H9 (cell line): ENCODE data around the gene SMIM36. TPM values are rescaled to one million over a fixed set of nuclear protein-coding genes. Genes with fewer than 3 reads are reported as not detected.
"Not testable (repeated sequence)": the region's sequence is repeated elsewhere in the genome, so short reads cannot be mapped to it uniquely, and the experiment has no call there.

Experiments
- DNase-seq: peaks from one replicate; pipeline ENCODE4 v3.0.0-alpha.2; 2017
- H2AFZ ChIP-seq: one replicate; pipeline ENCODE4 v1.6.1; 2013; ENCODE audit warnings: mild to moderate bottlenecking, low read length, control low read depth, moderate library complexity
- H2AK5ac ChIP-seq: 2 replicates; pipeline ENCODE4 v1.6.1; 2013; ENCODE audit warnings: low read length, control low read depth, mixed read lengths; ENCODE audit not compliant: insufficient read length
- H2BK120ac ChIP-seq: one replicate; pipeline ENCODE4 v1.6.1; 2013; ENCODE audit warnings: low read depth, mild to moderate bottlenecking, low read length, control low read depth, inconsistent platforms; ENCODE audit not compliant: poor library complexity, severe bottlenecking
- H2BK12ac ChIP-seq: 2 replicates; pipeline ENCODE4 v1.6.1; 2013; ENCODE audit warnings: low read length, control low read depth, mixed read lengths, low read depth; ENCODE audit not compliant: insufficient read length
- H2BK15ac ChIP-seq: 2 replicates; pipeline ENCODE4 v1.6.1; 2013; ENCODE audit warnings: low read depth, low read length, control low read depth
- H2BK20ac ChIP-seq: one replicate; pipeline ENCODE4 v1.6.1; 2013; ENCODE audit warnings: low read depth, mild to moderate bottlenecking, low read length, control low read depth, inconsistent platforms; ENCODE audit not compliant: poor library complexity, severe bottlenecking
- H2BK5ac ChIP-seq: 2 replicates; pipeline ENCODE4 v1.6.1; 2013; ENCODE audit warnings: low read length, control low read depth, mixed read lengths; ENCODE audit not compliant: insufficient read length
- H3K14ac ChIP-seq: 2 replicates; pipeline ENCODE4 v1.6.1; 2013; ENCODE audit warnings: low read length, control low read depth; ENCODE audit not compliant: insufficient read depth
- H3K18ac ChIP-seq: 2 replicates; pipeline ENCODE4 v1.6.1; 2013; ENCODE audit warnings: low read depth, mild to moderate bottlenecking, mixed read lengths, low read length, control low read depth; ENCODE audit not compliant: insufficient read length
- H3K23ac ChIP-seq: 2 replicates; pipeline ENCODE4 v1.6.1; 2013; ENCODE audit warnings: low read length, control low read depth, mixed read lengths, low read depth; ENCODE audit not compliant: insufficient read length
- H3K23me2 ChIP-seq: 2 replicates; pipeline ENCODE4 v1.6.1; 2013; ENCODE audit warnings: low read depth, mild to moderate bottlenecking, mixed read lengths, low read length, control low read depth; ENCODE audit not compliant: insufficient read length, poor library complexity, severe bottlenecking
- H3K27ac ChIP-seq: 2 replicates; pipeline ENCODE4 v1.5.1; 2013; ENCODE audit warnings: low read length, control low read depth, mixed read lengths, low read depth; ENCODE audit not compliant: insufficient read length
- H3K27me3 ChIP-seq: 2 replicates; pipeline ENCODE4 v1.6.1; 2013; ENCODE audit warnings: low read length, control low read depth, inconsistent platforms; ENCODE audit not compliant: insufficient read depth
- H3K4ac ChIP-seq: 2 replicates; pipeline ENCODE4 v1.6.1; 2013; ENCODE audit warnings: low read depth, mild to moderate bottlenecking, control low read depth, inconsistent platforms, low read length, moderate library complexity
- H3K4me1 ChIP-seq: 2 replicates; pipeline ENCODE4 v1.6.1; 2013; ENCODE audit warnings: low read length, control low read depth, inconsistent platforms; ENCODE audit not compliant: insufficient read depth
- H3K4me2 ChIP-seq: 2 replicates; pipeline ENCODE4 v1.6.1; 2013; ENCODE audit warnings: low read length, control low read depth, mixed read lengths; ENCODE audit not compliant: insufficient read length, insufficient read depth
- H3K56ac ChIP-seq: 2 replicates; pipeline ENCODE4 v1.6.1; 2013; ENCODE audit warnings: low read depth, mild to moderate bottlenecking, mixed read lengths, low read length, control low read depth; ENCODE audit not compliant: insufficient read length
- H3K79me1 ChIP-seq: 2 replicates; pipeline ENCODE4 v1.6.1; 2013; ENCODE audit warnings: low read depth, mild to moderate bottlenecking, moderate library complexity, low read length, control low read depth, inconsistent platforms; ENCODE audit not compliant: insufficient read depth, poor library complexity, severe bottlenecking
- H3K79me2 ChIP-seq: 2 replicates; pipeline ENCODE4 v1.6.1; 2013; ENCODE audit warnings: low read length, control low read depth, inconsistent platforms; ENCODE audit not compliant: insufficient read depth
- H3K9ac ChIP-seq: 2 replicates; pipeline ENCODE4 v1.6.1; 2013; ENCODE audit warnings: low read length, control low read depth, mixed read lengths; ENCODE audit not compliant: insufficient read length; ENCODE audit errors: extremely low read depth
- H3K9me3 ChIP-seq: one replicate; pipeline ENCODE4 v1.6.1; 2013; ENCODE audit warnings: low read depth, low read length, inconsistent platforms; ENCODE audit not compliant: control insufficient read depth
- H3T11ph ChIP-seq: one replicate; pipeline ENCODE4 v1.6.1; 2013; ENCODE audit warnings: mild to moderate bottlenecking, low read length, control low read depth, inconsistent platforms
- H4K20me1 ChIP-seq: one replicate; pipeline ENCODE4 v1.6.1; 2013; ENCODE audit not compliant: control insufficient read depth, insufficient read length, insufficient read depth
- H4K5ac ChIP-seq: 2 replicates; pipeline ENCODE4 v1.6.1; 2013; ENCODE audit warnings: low read depth, mild to moderate bottlenecking, mixed read lengths, low read length, control low read depth; ENCODE audit not compliant: insufficient read length
- H4K8ac ChIP-seq: replicated peaks from 2 replicates; pipeline ENCODE4 v1.6.1; 2013; ENCODE audit warnings: low read length, control low read depth, mixed read lengths, low read depth; ENCODE audit not compliant: insufficient read length
- H4K91ac ChIP-seq: 2 replicates; pipeline ENCODE4 v1.6.1; 2013; ENCODE audit warnings: low read depth, mild to moderate bottlenecking, moderate library complexity, mixed read lengths, low read length, control low read depth; ENCODE audit not compliant: insufficient read length
- H3K27ac Mint-ChIP-seq, 3 experiments: 2 replicates in 2 of 3; 3 replicates in 1 of 3; pipeline ENCODE4 v1.8.0; 2020 to 2021; ENCODE audit warnings: mixed read lengths in 3 of 3, mild to moderate bottlenecking in 1 of 3, moderate library complexity in 1 of 3
- H3K27me3 Mint-ChIP-seq: 2 replicates; pipeline ENCODE4 v1.8.0; 2021; ENCODE audit warnings: low read depth, mild to moderate bottlenecking, moderate library complexity, mixed read lengths
- H3K36me3 Mint-ChIP-seq, 3 experiments: 2 replicates in 2 of 3; 3 replicates in 1 of 3; pipeline ENCODE4 v1.8.0; 2020 to 2021; ENCODE audit warnings: low read depth in 3 of 3, mixed read lengths in 3 of 3; ENCODE audit not compliant: insufficient read depth in 1 of 3
- H3K4me1 Mint-ChIP-seq, 2 experiments: 2 replicates each; pipeline ENCODE4 v1.8.0; 2020; ENCODE audit warnings: mixed read lengths in 2 of 2
- H3K4me3 Mint-ChIP-seq, 2 experiments: 2 replicates in 1 of 2; 3 replicates in 1 of 2; pipeline ENCODE4 v1.8.0; 2020 to 2021; ENCODE audit warnings: mild to moderate bottlenecking in 2 of 2, mixed read lengths in 2 of 2, moderate library complexity in 1 of 2
- H3K9me3 Mint-ChIP-seq, 2 experiments: 2 replicates in 1 of 2; 3 replicates in 1 of 2; pipeline ENCODE4 v1.8.0; 2020; ENCODE audit warnings: mild to moderate bottlenecking in 2 of 2, mixed read lengths in 2 of 2, moderate library complexity in 1 of 2
- WGBS: extraction: QIAGEN DNeasy Blood & Tissue Kit; methylation state at CpG from one replicate; pipeline ENCODE4 v1.1.7; 2013; ENCODE audit warnings: missing lambda C conversion rate, low lambda C conversion rate, mixed read lengths; ENCODE audit not compliant: insufficient read length; ENCODE audit errors: extremely low coverage; 5-methylcytosine and 5-hydroxymethylcytosine counted together
- total RNA-seq: library from RNA; stranded (reverse); gene quantifications from 2 replicates; pipeline ENCODE4 v1.2.1, GENCODE V29; 2021
- TF ChIP-seq, protein P1 (sequence below): fragments of 200-600 bp; sonication (generic); conservative IDR thresholded peaks from 3 replicates; pipeline ENCODE4 v1.8.0; 2021; ENCODE audit warnings: antibody characterized with exemption, mild to moderate bottlenecking

SMIM36 gene
- total RNA-seq, 1 experiment from 2014 or later = not detected

DNA sequence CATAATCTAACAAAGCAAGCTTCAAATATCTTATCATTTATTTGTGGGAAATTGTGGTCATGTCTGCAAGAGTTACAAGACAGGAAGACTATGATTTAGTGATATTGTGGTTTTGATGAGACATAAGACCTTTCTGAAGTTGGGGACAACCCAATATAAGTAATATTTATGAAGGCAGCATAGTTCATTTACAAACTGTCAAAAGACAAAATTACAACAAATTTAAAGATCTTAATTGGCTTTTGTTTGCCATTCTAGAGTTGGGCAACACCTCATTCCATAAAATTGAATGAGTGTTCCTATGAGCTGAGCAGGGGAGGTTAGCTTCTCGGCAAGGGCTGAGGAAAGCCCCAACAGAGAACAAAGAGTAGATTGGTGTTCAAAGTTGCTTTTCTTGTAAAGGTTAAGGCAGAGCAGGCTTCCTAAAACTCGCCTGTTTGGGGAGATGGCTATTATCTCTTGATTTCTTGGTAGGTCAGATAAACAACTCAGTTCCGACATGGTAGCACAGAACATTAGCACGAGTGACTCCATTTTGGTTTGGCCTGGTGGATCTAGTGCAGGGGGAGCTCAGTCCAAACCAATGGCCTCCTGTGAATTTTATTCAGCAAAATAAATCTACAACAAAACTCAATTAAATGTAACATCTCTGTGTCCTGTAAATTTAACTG is 78.8 kb downstream of the SMIM36 start:
- no peaks in the 10 kb centered on the region for H3K9me3 ChIP-seq
- H2BK12ac ChIP-seq = no peak overlapping the region
- H4K8ac ChIP-seq = no peak overlapping the region
- no peak overlapping the region for H4K91ac ChIP-seq
- no peak overlapping the region for H2BK120ac ChIP-seq
- H3K27ac ChIP-seq = no peak overlapping the region
- no peak overlapping the region for H2AK5ac ChIP-seq
- no peaks in the 10 kb centered on the region; a peak in 2 of 5 replicates for H3K9me3 Mint-ChIP-seq
- H3K14ac ChIP-seq = no peak overlapping the region
- no peak overlapping the region for H3K18ac ChIP-seq
- no peak overlapping the region for H3K56ac ChIP-seq
- H2BK20ac ChIP-seq = no peak overlapping the region
- no peaks in the 10 kb centered on the region for H4K20me1 ChIP-seq
- no peaks in the 10 kb centered on the region; a peak in 1 of 7 replicates for H3K36me3 Mint-ChIP-seq
- H3K4ac ChIP-seq = no peak overlapping the region
- no peak overlapping the region for H3K23ac ChIP-seq
- H2BK15ac ChIP-seq = no peak overlapping the region
- TF ChIP-seq, protein P1, sequence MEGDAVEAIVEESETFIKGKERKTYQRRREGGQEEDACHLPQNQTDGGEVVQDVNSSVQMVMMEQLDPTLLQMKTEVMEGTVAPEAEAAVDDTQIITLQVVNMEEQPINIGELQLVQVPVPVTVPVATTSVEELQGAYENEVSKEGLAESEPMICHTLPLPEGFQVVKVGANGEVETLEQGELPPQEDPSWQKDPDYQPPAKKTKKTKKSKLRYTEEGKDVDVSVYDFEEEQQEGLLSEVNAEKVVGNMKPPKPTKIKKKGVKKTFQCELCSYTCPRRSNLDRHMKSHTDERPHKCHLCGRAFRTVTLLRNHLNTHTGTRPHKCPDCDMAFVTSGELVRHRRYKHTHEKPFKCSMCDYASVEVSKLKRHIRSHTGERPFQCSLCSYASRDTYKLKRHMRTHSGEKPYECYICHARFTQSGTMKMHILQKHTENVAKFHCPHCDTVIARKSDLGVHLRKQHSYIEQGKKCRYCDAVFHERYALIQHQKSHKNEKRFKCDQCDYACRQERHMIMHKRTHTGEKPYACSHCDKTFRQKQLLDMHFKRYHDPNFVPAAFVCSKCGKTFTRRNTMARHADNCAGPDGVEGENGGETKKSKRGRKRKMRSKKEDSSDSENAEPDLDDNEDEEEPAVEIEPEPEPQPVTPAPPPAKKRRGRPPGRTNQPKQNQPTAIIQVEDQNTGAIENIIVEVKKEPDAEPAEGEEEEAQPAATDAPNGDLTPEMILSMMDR = no peak
- no peak for DNase-seq
- no peak overlapping the region for H3K27ac Mint-ChIP-seq
- no peak overlapping the region for H4K5ac ChIP-seq
- H3K23me2 ChIP-seq = no peaks in the 10 kb centered on the region
- WGBS = no CpG with 5 or more reads among the region's 4 CpGs
- H3K4me2 ChIP-seq = no peak overlapping the region
- peaks cover 5 to 7% of the 10 kb centered on the region in 2 experiments for H3K4me1 Mint-ChIP-seq
- no peak overlapping the region for H3T11ph ChIP-seq
- no peak overlapping the region for H3K9ac ChIP-seq
- no peak overlapping the region for H3K4me3 Mint-ChIP-seq
- H3K4me1 ChIP-seq = no peaks in the 10 kb centered on the region
- no peaks in the 10 kb centered on the region for H3K79me1 ChIP-seq
- H2BK5ac ChIP-seq = no peak overlapping the region
- no peak overlapping the region for H2AFZ ChIP-seq
- H3K79me2 ChIP-seq = no peaks in the 10 kb centered on the region
- H3K27me3 ChIP-seq = no peaks in the 10 kb centered on the region
- H3K27me3 Mint-ChIP-seq = no peaks in the 10 kb centered on the region; the same call in 1 of the 2 replicates

DNA sequence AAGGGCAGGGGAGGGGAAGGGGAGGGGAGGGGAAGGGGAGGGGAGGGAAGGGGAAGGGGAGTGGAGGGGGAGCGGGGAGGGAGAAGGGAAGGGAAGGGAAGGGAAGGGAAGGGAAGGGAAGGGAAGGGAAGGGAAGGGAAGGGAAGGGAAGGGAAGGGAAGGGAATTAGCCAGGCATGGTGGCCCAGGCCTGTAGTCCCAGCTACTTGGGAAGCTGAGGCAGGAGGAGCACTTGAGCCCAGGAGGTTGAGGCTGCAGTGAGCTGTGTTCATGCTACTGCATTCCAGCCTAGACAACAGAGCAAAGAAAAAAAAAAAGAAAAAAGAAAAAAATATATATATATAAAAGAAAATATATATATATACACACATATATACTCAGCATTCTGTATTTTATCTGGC is 79.3 kb downstream of the SMIM36 start:
- H3K4me3 Mint-ChIP-seq, H3K27ac Mint-ChIP-seq: not testable (repeated sequence)

More for the DNA sequence above, 79.3 kb downstream of the SMIM36 start:
- not testable (repeated sequence) for H2AFZ ChIP-seq, H2BK5ac ChIP-seq, H3K4ac ChIP-seq, H3K23ac ChIP-seq, H3K27me3 Mint-ChIP-seq, H3K23me2 ChIP-seq, H3K4me2 ChIP-seq, H3K27ac ChIP-seq, H3K4me1 Mint-ChIP-seq, H3K4me1 ChIP-seq, H4K91ac ChIP-seq, H3K56ac ChIP-seq, H4K8ac ChIP-seq, H4K20me1 ChIP-seq, H3K27me3 ChIP-seq, H3K79me2 ChIP-seq, H3K18ac ChIP-seq, H3K79me1 ChIP-seq, H2BK120ac ChIP-seq, H2AK5ac ChIP-seq, H2BK12ac ChIP-seq, H3K9ac ChIP-seq, H4K5ac ChIP-seq, H3K36me3 Mint-ChIP-seq, H3K9me3 ChIP-seq, H2BK15ac ChIP-seq, H3K14ac ChIP-seq, DNase-seq, H3T11ph ChIP-seq, H3K9me3 Mint-ChIP-seq, H2BK20ac ChIP-seq
- WGBS = no CpG with 5 or more reads among the region's 1 CpG
